SK-N-SH (cell line): Measurements from ENCODE around the gene VRTN. TPM values are rescaled to one million over a fixed set of nuclear protein-coding genes. Genes with fewer than 3 reads are reported as not detected.

Experiments
- CTCF ChIA-PET: fragments of 300-600, 350-600 bp; formaldehyde crosslinking; extraction: SDS; loops from one replicate; lab custom pipeline; 2021; lab: Yijun Ruan, JAX
- POLR2A ChIA-PET: fragments of 350-600 bp; sonication (Branson Sonifier 250); formaldehyde crosslinking; extraction: SDS; loops from one replicate; lab custom pipeline; 2020; ENCODE audit warnings: antibody characterized with exemption, inconsistent platforms; lab: Yijun Ruan, JAX
- DNase-seq: peaks from one replicate; pipeline ENCODE4 v3.0.0; 2012
- H2AFZ ChIP-seq: fragments of 200-600 bp; sonication (generic); 2 replicates; pipeline ENCODE4 v1.8.1; 2016; ENCODE audit warnings: antibody characterized with exemption, mild to moderate bottlenecking, low read depth
- H3F3A ChIP-seq: fragments of 200-600 bp; sonication (generic); replicated peaks from 2 replicates; pipeline ENCODE3; 2016; ENCODE audit warnings: antibody characterized with exemption, mild to moderate bottlenecking; ENCODE audit not compliant: insufficient read depth
- H3K27ac ChIP-seq, 2 experiments: fragments of 200-500 bp in 1 of 2; fragments of 200-600 bp in 1 of 2; sonication (Bioruptor generic) in 1 of 2; sonication (generic), shearing (Covaris generic) in 1 of 2; 2 replicates each; pipeline versions ENCODE4 v1.5.1 to v1.6.1; 2014 to 2016; ENCODE audit warnings: low read depth in 2 of 2, inconsistent platforms in 1 of 2, low read length in 1 of 2, mild to moderate bottlenecking in 1 of 2, mixed read lengths in 1 of 2
- H3K27me3 ChIP-seq: fragments of 200-600 bp; sonication (generic), shearing (Covaris generic); 2 replicates; pipeline ENCODE4 v1.6.1; 2016; ENCODE audit warnings: mixed run types; ENCODE audit not compliant: insufficient read depth
- H3K36me3 ChIP-seq, 2 experiments: fragments of 200-500 bp in 1 of 2; fragments of 200-600 bp in 1 of 2; sonication (Bioruptor generic) in 1 of 2; sonication (generic) in 1 of 2; replicated peaks in 1 of 2; 2 replicates each; pipeline versions ENCODE3 to v1.5.1; 2014 to 2016; ENCODE audit warnings: low read length in 1 of 2, mild to moderate bottlenecking in 1 of 2; ENCODE audit not compliant: insufficient read depth in 2 of 2, control insufficient read depth in 1 of 2
- H3K4me1 ChIP-seq, 2 experiments: fragments of 200-500 bp in 1 of 2; fragments of 200-600 bp in 1 of 2; sonication (Bioruptor generic) in 1 of 2; sonication (generic), shearing (Covaris generic) in 1 of 2; 2 replicates each; pipeline versions ENCODE4 v1.5.1 to v1.6.1; 2014 to 2016; ENCODE audit warnings: low read depth in 1 of 2, low read length in 1 of 2, mixed run types in 1 of 2; ENCODE audit not compliant: insufficient read depth in 2 of 2, control insufficient read depth in 1 of 2
- H3K4me2 ChIP-seq: fragments of 200-600 bp; sonication (generic), shearing (Covaris generic); 2 replicates; pipeline ENCODE4 v1.6.1; 2017; ENCODE audit warnings: mixed run types
- H3K4me3 ChIP-seq, 2 experiments: fragments of 200-500 bp in 1 of 2; fragments of 200-600 bp in 1 of 2; sonication (Bioruptor generic) in 1 of 2; sonication (generic), shearing (Covaris generic) in 1 of 2; 2 replicates each; pipeline versions ENCODE4 v1.5.1 to v1.8.1; 2014 to 2016; ENCODE audit warnings: low read depth in 2 of 2, inconsistent platforms in 1 of 2, low read length in 1 of 2, mild to moderate bottlenecking in 1 of 2, mixed read lengths in 1 of 2, moderate library complexity in 1 of 2
- H3K79me2 ChIP-seq: fragments of 200-600 bp; sonication (generic); 2 replicates; pipeline ENCODE4 v1.8.1; 2017; ENCODE audit warnings: mild to moderate bottlenecking; ENCODE audit not compliant: insufficient read depth
- H3K9ac ChIP-seq: fragments of 200-600 bp; sonication (generic); 2 replicates; pipeline ENCODE4 v1.6.1; 2017; ENCODE audit warnings: mixed run types
- H3K9me2 ChIP-seq: fragments of 200-600 bp; sonication (generic); 2 replicates; pipeline ENCODE4 v1.6.1; 2017; ENCODE audit warnings: mixed run types
- H3K9me3 ChIP-seq: fragments of 200-600 bp; sonication (generic); 2 replicates; pipeline ENCODE4 v1.6.1; 2017; ENCODE audit warnings: mixed run types, mild to moderate bottlenecking, moderate library complexity
- H4K20me1 ChIP-seq: fragments of 200-600 bp; sonication (generic); 2 replicates; pipeline ENCODE4 v1.6.1; 2017; ENCODE audit warnings: mild to moderate bottlenecking, mixed run types; ENCODE audit not compliant: insufficient read depth
- CHD2 ChIP-seq: fragments of 150-350 bp; IDR thresholded peaks from 2 replicates; pipeline ENCODE4 v1.6.1; 2018; ENCODE audit warnings: low read length; ENCODE audit not compliant: partially characterized antibody
- ELF1 ChIP-seq: IDR thresholded peaks from 2 replicates; pipeline ENCODE4 v1.4.0; 2012
- JUND ChIP-seq: IDR thresholded peaks from 2 replicates; pipeline ENCODE4 v1.4.0; 2012
- NRF1 ChIP-seq: IDR thresholded peaks from 2 replicates; pipeline ENCODE4 v1.6.1; 2012; ENCODE audit warnings: low read depth, mild to moderate bottlenecking, low read length
- SMC3 ChIP-seq: IDR thresholded peaks from 2 replicates; pipeline ENCODE4 v1.6.1; 2012; ENCODE audit warnings: low read depth, low read length, improper control_type of control experiment
- TEAD4 ChIP-seq: IDR thresholded peaks from 2 replicates; pipeline ENCODE4 v1.4.0; 2012; ENCODE audit warnings: mild to moderate bottlenecking, borderline replicate concordance; ENCODE audit not compliant: insufficient read depth
- WGBS: methylation state at CpG from one replicate; pipeline ENCODE4 v1.1.6; 2017; ENCODE audit warnings: low lambda C conversion rate; 5-methylcytosine and 5-hydroxymethylcytosine counted together
- polyA plus RNA-seq, 3 experiments: library from polyadenylated mRNA; depleted of rRNA; stranded (reverse); fragments of >200 nt; gene quantifications; 2 replicates each; pipeline ENCODE4 v1.2.3, GENCODE V29; 2012
- TF ChIP-seq, protein P1 (sequence below): IDR thresholded peaks from 2 replicates; pipeline ENCODE4 v1.4.0; 2012; ENCODE audit warnings: low read depth, borderline replicate concordance
- TF ChIP-seq, protein P2 (sequence below): IDR thresholded peaks from 2 replicates; pipeline ENCODE4 v1.6.1; 2012; ENCODE audit warnings: mild to moderate bottlenecking, low read depth, low read length, moderate library complexity
- TF ChIP-seq, protein P3 (sequence below): IDR thresholded peaks from 2 replicates; pipeline ENCODE4 v1.4.0; 2012; ENCODE audit warnings: low read depth, borderline replicate concordance
- TF ChIP-seq, protein P4 (sequence below): IDR thresholded peaks from 2 replicates; pipeline ENCODE4; 2012
- TF ChIP-seq, protein P5 (sequence below): fragments of 150-350 bp; IDR thresholded peaks from 2 replicates; pipeline ENCODE4 v1.6.1; 2017; ENCODE audit warnings: antibody characterized with exemption, low read length, low read depth, borderline replicate concordance

Gene VRTN
- polyA plus RNA-seq, 1 of the 3 experiments (the other 2 are of a cell fraction): not detected

DNA sequence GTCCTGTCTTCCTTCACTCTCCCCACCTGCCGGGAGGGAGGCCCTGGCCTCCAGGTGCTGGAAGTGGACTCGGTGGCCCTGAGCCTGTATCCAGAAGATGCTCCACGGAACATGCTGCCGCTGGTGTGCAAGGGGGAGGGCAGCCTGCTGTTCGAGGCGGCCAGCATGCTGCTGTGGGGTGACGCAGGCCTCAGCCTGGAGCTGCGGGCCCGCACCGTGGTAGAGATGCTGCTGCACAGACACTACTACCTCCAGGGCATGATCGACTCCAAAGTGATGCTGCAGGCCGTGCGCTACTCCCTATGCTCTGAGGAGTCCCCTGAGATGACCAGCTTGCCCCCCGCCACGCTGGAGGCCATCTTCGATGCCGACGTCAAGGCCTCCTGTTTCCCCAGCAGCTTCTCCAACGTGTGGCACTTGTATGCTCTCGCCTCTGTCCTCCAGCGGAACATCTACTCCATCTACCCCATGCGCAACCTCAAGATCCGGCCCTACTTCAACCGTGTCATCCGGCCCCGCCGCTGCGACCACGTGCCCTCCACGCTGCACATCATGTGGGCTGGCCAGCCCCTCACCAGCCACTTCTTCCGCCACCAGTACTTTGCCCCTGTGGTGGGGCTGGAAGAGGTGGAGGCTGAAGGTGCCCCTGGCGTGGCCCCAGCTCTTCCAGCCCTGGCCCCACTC, 8.8 kb downstream of the VRTN start:
- H3K79me2 ChIP-seq: no peaks in the 10 kb centered on the region
- H4K20me1 ChIP-seq: no peaks in the 10 kb centered on the region
- no peaks in the 10 kb centered on the region for H3K4me1 ChIP-seq
- no peak overlapping the region for H3K27ac ChIP-seq
- H2AFZ ChIP-seq: no peak overlapping the region
- no peak overlapping the region for H3K4me3 ChIP-seq
- no peak overlapping the region for H3K4me2 ChIP-seq
- no peak for TF ChIP-seq JUND
- TF ChIP-seq, protein P1, sequence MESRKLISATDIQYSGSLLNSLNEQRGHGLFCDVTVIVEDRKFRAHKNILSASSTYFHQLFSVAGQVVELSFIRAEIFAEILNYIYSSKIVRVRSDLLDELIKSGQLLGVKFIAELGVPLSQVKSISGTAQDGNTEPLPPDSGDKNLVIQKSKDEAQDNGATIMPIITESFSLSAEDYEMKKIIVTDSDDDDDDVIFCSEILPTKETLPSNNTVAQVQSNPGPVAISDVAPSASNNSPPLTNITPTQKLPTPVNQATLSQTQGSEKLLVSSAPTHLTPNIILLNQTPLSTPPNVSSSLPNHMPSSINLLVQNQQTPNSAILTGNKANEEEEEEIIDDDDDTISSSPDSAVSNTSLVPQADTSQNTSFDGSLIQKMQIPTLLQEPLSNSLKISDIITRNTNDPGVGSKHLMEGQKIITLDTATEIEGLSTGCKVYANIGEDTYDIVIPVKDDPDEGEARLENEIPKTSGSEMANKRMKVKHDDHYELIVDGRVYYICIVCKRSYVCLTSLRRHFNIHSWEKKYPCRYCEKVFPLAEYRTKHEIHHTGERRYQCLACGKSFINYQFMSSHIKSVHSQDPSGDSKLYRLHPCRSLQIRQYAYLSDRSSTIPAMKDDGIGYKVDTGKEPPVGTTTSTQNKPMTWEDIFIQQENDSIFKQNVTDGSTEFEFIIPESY: no peak
- TF ChIP-seq, protein P2, sequence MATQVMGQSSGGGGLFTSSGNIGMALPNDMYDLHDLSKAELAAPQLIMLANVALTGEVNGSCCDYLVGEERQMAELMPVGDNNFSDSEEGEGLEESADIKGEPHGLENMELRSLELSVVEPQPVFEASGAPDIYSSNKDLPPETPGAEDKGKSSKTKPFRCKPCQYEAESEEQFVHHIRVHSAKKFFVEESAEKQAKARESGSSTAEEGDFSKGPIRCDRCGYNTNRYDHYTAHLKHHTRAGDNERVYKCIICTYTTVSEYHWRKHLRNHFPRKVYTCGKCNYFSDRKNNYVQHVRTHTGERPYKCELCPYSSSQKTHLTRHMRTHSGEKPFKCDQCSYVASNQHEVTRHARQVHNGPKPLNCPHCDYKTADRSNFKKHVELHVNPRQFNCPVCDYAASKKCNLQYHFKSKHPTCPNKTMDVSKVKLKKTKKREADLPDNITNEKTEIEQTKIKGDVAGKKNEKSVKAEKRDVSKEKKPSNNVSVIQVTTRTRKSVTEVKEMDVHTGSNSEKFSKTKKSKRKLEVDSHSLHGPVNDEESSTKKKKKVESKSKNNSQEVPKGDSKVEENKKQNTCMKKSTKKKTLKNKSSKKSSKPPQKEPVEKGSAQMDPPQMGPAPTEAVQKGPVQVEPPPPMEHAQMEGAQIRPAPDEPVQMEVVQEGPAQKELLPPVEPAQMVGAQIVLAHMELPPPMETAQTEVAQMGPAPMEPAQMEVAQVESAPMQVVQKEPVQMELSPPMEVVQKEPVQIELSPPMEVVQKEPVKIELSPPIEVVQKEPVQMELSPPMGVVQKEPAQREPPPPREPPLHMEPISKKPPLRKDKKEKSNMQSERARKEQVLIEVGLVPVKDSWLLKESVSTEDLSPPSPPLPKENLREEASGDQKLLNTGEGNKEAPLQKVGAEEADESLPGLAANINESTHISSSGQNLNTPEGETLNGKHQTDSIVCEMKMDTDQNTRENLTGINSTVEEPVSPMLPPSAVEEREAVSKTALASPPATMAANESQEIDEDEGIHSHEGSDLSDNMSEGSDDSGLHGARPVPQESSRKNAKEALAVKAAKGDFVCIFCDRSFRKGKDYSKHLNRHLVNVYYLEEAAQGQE: no peak
- TF ChIP-seq, protein P3, sequence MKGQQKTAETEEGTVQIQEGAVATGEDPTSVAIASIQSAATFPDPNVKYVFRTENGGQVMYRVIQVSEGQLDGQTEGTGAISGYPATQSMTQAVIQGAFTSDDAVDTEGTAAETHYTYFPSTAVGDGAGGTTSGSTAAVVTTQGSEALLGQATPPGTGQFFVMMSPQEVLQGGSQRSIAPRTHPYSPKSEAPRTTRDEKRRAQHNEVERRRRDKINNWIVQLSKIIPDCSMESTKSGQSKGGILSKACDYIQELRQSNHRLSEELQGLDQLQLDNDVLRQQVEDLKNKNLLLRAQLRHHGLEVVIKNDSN: no peak
- TF ChIP-seq, protein P4, sequence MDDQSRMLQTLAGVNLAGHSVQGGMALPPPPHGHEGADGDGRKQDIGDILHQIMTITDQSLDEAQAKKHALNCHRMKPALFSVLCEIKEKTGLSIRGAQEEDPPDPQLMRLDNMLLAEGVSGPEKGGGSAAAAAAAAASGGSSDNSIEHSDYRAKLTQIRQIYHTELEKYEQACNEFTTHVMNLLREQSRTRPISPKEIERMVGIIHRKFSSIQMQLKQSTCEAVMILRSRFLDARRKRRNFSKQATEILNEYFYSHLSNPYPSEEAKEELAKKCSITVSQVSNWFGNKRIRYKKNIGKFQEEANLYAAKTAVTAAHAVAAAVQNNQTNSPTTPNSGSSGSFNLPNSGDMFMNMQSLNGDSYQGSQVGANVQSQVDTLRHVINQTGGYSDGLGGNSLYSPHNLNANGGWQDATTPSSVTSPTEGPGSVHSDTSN: no peak
- TF ChIP-seq NRF1: no peak
- TF ChIP-seq, protein P5, sequence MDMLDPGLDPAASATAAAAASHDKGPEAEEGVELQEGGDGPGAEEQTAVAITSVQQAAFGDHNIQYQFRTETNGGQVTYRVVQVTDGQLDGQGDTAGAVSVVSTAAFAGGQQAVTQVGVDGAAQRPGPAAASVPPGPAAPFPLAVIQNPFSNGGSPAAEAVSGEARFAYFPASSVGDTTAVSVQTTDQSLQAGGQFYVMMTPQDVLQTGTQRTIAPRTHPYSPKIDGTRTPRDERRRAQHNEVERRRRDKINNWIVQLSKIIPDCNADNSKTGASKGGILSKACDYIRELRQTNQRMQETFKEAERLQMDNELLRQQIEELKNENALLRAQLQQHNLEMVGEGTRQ: no peak
- no peak for TF ChIP-seq TEAD4
- TF ChIP-seq SMC3: no peak
- no peak for TF ChIP-seq CHD2
- TF ChIP-seq ELF1: no peak
- H3K9me3 ChIP-seq: no peaks in the 10 kb centered on the region
- CTCF ChIA-PET: interaction anchor here (18.0 kb wide), 1 partner anchor 121 kb away, joined by 249 read pairs; no protein-coding TSS in a partner anchor
- H3K9ac ChIP-seq: no peak overlapping the region
- H3F3A ChIP-seq: no peaks in the 10 kb centered on the region
- H3K36me3 ChIP-seq: no peaks in the 10 kb centered on the region
- no peaks in the 10 kb centered on the region for H3K9me2 ChIP-seq
- POLR2A ChIA-PET: no interaction called here
- 77% methylated on average over 22 of the region's 32 CpGs for WGBS
- no peak for DNase-seq
- H3K27me3 ChIP-seq: no peaks in the 10 kb centered on the region; the same call in 1 of the 2 replicates
